NCI-H2196 (cell line): ENCODE measurements around the gene RMND5B.
"Not testable (repeated sequence)": the region's sequence is repeated elsewhere in the genome, so short reads cannot be mapped to it uniquely, and the experiment has no call there.

Experiments used
- DNase-seq: peaks from one replicate; lab custom pipeline; 2025; ENCODE audit not compliant: unreplicated experiment; lab: John Stamatoyannopoulos, UW

Gene RMND5B

GRCh38 chr5:178163772-178164735 is 33.2 kb downstream of the RMND5B start:
- DNase-seq, result peak; percentile 95

- no peak for DNase-seq
Measured at GRCh38 chr5:178165581-178165980, 34.8 kb downstream of the RMND5B start.

- DNase-seq, result no peak
Measured at GRCh38 chr5:178170455-178170854, 39.6 kb downstream of the RMND5B start.

GRCh38 chr5:178174456-178174855 is 43.6 kb downstream of the RMND5B start:
- DNase-seq, result no peak

GRCh38 chr5:178176791-178177190 is 46.0 kb downstream of the RMND5B start:
- DNase-seq, result no peak

GRCh38 chr5:178177569-178177968 is 46.8 kb downstream of the RMND5B start:
- no peak for DNase-seq

- no peak for DNase-seq
Measured at GRCh38 chr5:178180141-178180863, 49.5 kb downstream of the RMND5B start.

- no peak for DNase-seq
Measured at GRCh38 chr5:178182158-178182876, 51.5 kb downstream of the RMND5B start.

- DNase-seq, result no peak
Measured at GRCh38 chr5:178186427-178186826, 55.6 kb downstream of the RMND5B start.

GRCh38 chr5:178187014-178187413 is 56.2 kb downstream of the RMND5B start, which contains the start of gene GMCL2:
TSS of gene GMCL2 (minus strand) at chr5:178187371. CDS start at chr5:178187299, 72 bp downstream.
- DNase-seq, result no peak

GRCh38 chr5:178189433-178189832 is 58.6 kb downstream of the RMND5B start:
- DNase-seq, result no peak

GRCh38 chr5:178191661-178192060 is 60.8 kb downstream of the RMND5B start:
- DNase-seq, result no peak

GRCh38 chr5:178192244-178192643 is 61.4 kb downstream of the RMND5B start:
- DNase-seq, result peak; percentile 11

GRCh38 chr5:178192787-178193186 is 62.0 kb downstream of the RMND5B start:
- DNase-seq, result no peak

GRCh38 chr5:178193251-178193809 is 62.5 kb downstream of the RMND5B start:
- DNase-seq, result no peak

- no peak for DNase-seq
Measured at GRCh38 chr5:178194026-178194425, 63.2 kb downstream of the RMND5B start.

- no peak for DNase-seq
Measured at GRCh38 chr5:178196281-178196812, 65.5 kb downstream of the RMND5B start.

- DNase-seq, result no peak
Measured at GRCh38 chr5:178196986-178197385, 66.2 kb downstream of the RMND5B start.

- not testable (repeated sequence) for DNase-seq
Measured at GRCh38 chr5:178198151-178198550, 67.3 kb downstream of the RMND5B start.

GRCh38 chr5:178198706-178199105 is 67.9 kb downstream of the RMND5B start:
- DNase-seq, result no peak
